Pancreas (tissue), 10 donors: ENCODE results near the gene PRR16. TPM values are rescaled to one million over a fixed set of nuclear protein-coding genes. Genes with fewer than 3 reads are reported as not detected.

Experiments used
- ATAC-seq, 4 donors: fragments of 200-7000 bp; cut with Tn5 transposase; one replicate each; pipeline versions ENCODE4 v1.8.0 to v1.9.1; 2020; ENCODE audit warnings: mild to moderate bottlenecking in 4 of 4, moderate library complexity in 4 of 4
- DNase-seq, 6 donors: peaks; one replicate each; pipeline ENCODE4 v3.0.0-alpha.2; 2020
- FAIRE-seq: peaks from 2 replicates; lab custom pipeline; 2012; peaks lifted over from hg19 to GRCh38; lab: Jason Lieb, UNC
- H3K27ac ChIP-seq, 4 donors: fragments of 200-600 bp; sonication (generic); 1 replicate in 3 of 4; 2 replicates in 1 of 4; pipeline versions ENCODE4 v1.5.0 to v1.8.0; 2020
- H3K27me3 ChIP-seq, 4 donors: fragments of 200-600 bp; one replicate each; pipeline ENCODE4 v1.8.0; 2021
- H3K36me3 ChIP-seq, 3 donors: fragments of 200-600 bp; sonication (generic) in 1 of 3; one replicate each; pipeline versions ENCODE4 v1.5.0 to v1.8.0; 2020 to 2021
- H3K4me1 ChIP-seq, 3 donors: fragments of 200-600 bp; one replicate each; pipeline ENCODE4 v1.8.0; 2021
- H3K4me3 ChIP-seq, 4 donors: fragments of 200-600 bp; sonication (generic) in 2 of 4; one replicate each; pipeline versions ENCODE4 v1.5.0 to v1.8.0; 2020 to 2021
- H3K9me3 ChIP-seq, 4 donors: fragments of 200-600 bp; one replicate each; pipeline ENCODE4 v1.8.0; 2021
- CTCF ChIP-seq, 4 donors: fragments of 200-600 bp; sonication (generic) in 3 of 4; IDR thresholded peaks; one replicate each; pipeline versions ENCODE4 v1.5.0 to v1.8.0; 2021; ENCODE audit warnings: antibody characterized with exemption in 4 of 4
- WGBS, 2 donors: extraction: QIAGEN DNeasy Blood & Tissue Kit; methylation state at CpG; one replicate each; pipeline ENCODE4 v1.1.7; 2013; 5-methylcytosine and 5-hydroxymethylcytosine counted together
- intact Hi-C, 3 donors: fragments of 100-400 bp; cut with DNase I; formaldehyde crosslinking; loops; one replicate each; pipeline versions ENCODE4 v1.11.1 to v1.14.2; 2022
- polyA plus RNA-seq, 2 donors: library from polyadenylated mRNA; stranded (reverse); fragments of 200-250 nt; gene quantifications; one replicate each; pipeline ENCODE4 v1.2.3, GENCODE V29; 2013
- total RNA-seq, 6 donors: library from RNA; stranded (reverse); fragmentation: NEBNext Ultra II Directional in 4 of 6; extraction: Animal tissue kit (Norgen Biotek cat#: 25700) in 4 of 6; gene quantifications; one replicate each; pipeline versions ENCODE4 v1.2.1 to v1.2.4, GENCODE V29; 2021 to 2023
- donor health status: healthy with polysubstance abuse.
- donor health status: DM: no; HTN: no; CAD: no; lungs with moderate emphysema.
- donor health status: DM: no; HTN: no; CAD: no.
- donor health status: control.
- donor health status: control.
- donor health status: Bipolar disorder and iron deficiency.
- donor health status: DM: yes; HTN: yes; CAD: no.
- donor health status: DM: no; HTN: no; CAD: no.
- donor health status: DM: no; HTN: no; CAD: no.
- donor health status: DM: yes; HTN: yes; CAD: no.

The PRR16 gene
- total and polyA plus RNA-seq, 8 donors = 0.19 to 2.5 (median 0.56) TPM

GRCh38 chr5:120564013-120564412 is 99.9 kb downstream of the PRR16 start:
- intact Hi-C loops = no loop called here
- 75 to 78% methylated on average over 4 of the region's 4 CpGs for WGBS, 2 donors
- no peaks in the 10 kb centered on the region for H3K9me3 ChIP-seq
- no peaks in the 10 kb centered on the region for H3K36me3 ChIP-seq
- FAIRE-seq = no peak
- no peak for DNase-seq
- no peak for TF ChIP-seq CTCF (IDR thresholded peaks at IDR 0.05)
- H3K4me3 ChIP-seq = no peak overlapping the region
- no peak overlapping the region for H3K27ac ChIP-seq
- no peak for ATAC-seq
- no peaks in the 10 kb centered on the region for H3K4me1 ChIP-seq
- H3K27me3 ChIP-seq = no peaks in the 10 kb centered on the region

- no peaks in the 10 kb centered on the region for H3K36me3 ChIP-seq
- ATAC-seq (no peak), DNase-seq (no peak), FAIRE-seq (no peak)
- intact Hi-C loops = no loop called here
- H3K4me3 ChIP-seq = no peak overlapping the region
- no peaks in the 10 kb centered on the region for H3K27me3 ChIP-seq
- TF ChIP-seq CTCF (IDR thresholded peaks at IDR 0.05) = no peak
- WGBS, 2 donors = 17 to 21% methylated on average over 1 of the region's 1 CpG
- H3K9me3 ChIP-seq = no peaks in the 10 kb centered on the region
- H3K4me1 ChIP-seq = no peaks in the 10 kb centered on the region
- no peak overlapping the region for H3K27ac ChIP-seq
These were observed 103.0 kb downstream of the PRR16 start for GRCh38 chr5:120567066-120567465.

GRCh38 chr5:120567921-120568320 is 103.8 kb downstream of the PRR16 start:
- intact Hi-C loops = no loop called here
- Histone ChIP-seq H3K27ac (no peak overlapping the region), H3K36me3 (no peaks in the 10 kb centered on the region), H3K4me3 (no peak overlapping the region), H3K4me1 (no peaks in the 10 kb centered on the region), H3K9me3 (no peaks in the 10 kb centered on the region), H3K27me3 (no peaks in the 10 kb centered on the region)
- no peak for DNase-seq
- TF ChIP-seq CTCF (IDR thresholded peaks at IDR 0.05) = no peak
- 71 to 72% methylated on average over 4 of the region's 4 CpGs for WGBS, 2 donors
- no peak for ATAC-seq
- FAIRE-seq = no peak

GRCh38 chr5:120568711-120569110 is 104.6 kb downstream of the PRR16 start:
- Histone ChIP-seq H3K9me3 (no peaks in the 10 kb centered on the region), H3K4me3 (no peak overlapping the region), H3K27me3 (no peaks in the 10 kb centered on the region), H3K27ac (no peak overlapping the region), H3K36me3 (no peaks in the 10 kb centered on the region), H3K4me1 (no peaks in the 10 kb centered on the region)
- TF ChIP-seq CTCF (IDR thresholded peaks at IDR 0.05) = no peak
- no peak for FAIRE-seq
- intact Hi-C loops = no loop called here
- DNase-seq = no peak
- no peak for ATAC-seq

- WGBS, 2 donors = 24 to 26% methylated on average over 1 of the region's 1 CpG
- ATAC-seq = no peak
- H3K4me1 ChIP-seq = no peaks in the 10 kb centered on the region
- no peak for FAIRE-seq
- DNase-seq = no peak
- intact Hi-C loops = no loop called here
- TF ChIP-seq CTCF (IDR thresholded peaks at IDR 0.05) = no peak
- no peak overlapping the region for H3K4me3 ChIP-seq
- no peaks in the 10 kb centered on the region for H3K9me3 ChIP-seq
- H3K36me3 ChIP-seq = no peaks in the 10 kb centered on the region
- H3K27ac ChIP-seq = no peak overlapping the region
- no peaks in the 10 kb centered on the region for H3K27me3 ChIP-seq
These were observed 112.5 kb downstream of the PRR16 start for GRCh38 chr5:120576588-120576987.
